GM19035 (cell line): Measurements from ENCODE around the gene GRIN1.
A peak's percentile ranks its signal among the peaks of the same experiment; 100 is the strongest.

ENCODE experiments used
- ATAC-seq: cut with Tn5 transposase; IDR thresholded peaks from one replicate; pipeline ENCODE4 v1.9.1; 2021; ENCODE audit not compliant: unreplicated experiment

The GRIN1 gene

GRCh38 chr9:137147091-137147792 is 8.3 kb downstream of the GRIN1 start:
- ATAC-seq = no peak

GRCh38 chr9:137147793-137148160 is 8.8 kb downstream of the GRIN1 start:
- no peak for ATAC-seq

- ATAC-seq = no peak
These were observed 9.3 kb downstream of the GRIN1 start for GRCh38 chr9:137148242-137148641.

GRCh38 chr9:137148661-137149060 is 9.7 kb downstream of the GRIN1 start:
- no peak for ATAC-seq

- no peak for ATAC-seq
These were observed 10.4 kb downstream of the GRIN1 start for GRCh38 chr9:137149363-137149762.

GRCh38 chr9:137149942-137150616 is 11.1 kb downstream of the GRIN1 start:
- peak; percentile 35 for ATAC-seq

- ATAC-seq = peak; percentile 56
These were observed 11.9 kb downstream of the GRIN1 start for GRCh38 chr9:137150617-137151457.

GRCh38 chr9:137152844-137153405 is 14.0 kb downstream of the GRIN1 start:
- ATAC-seq = no peak

- no peak for ATAC-seq
These were observed 17.8 kb downstream of the GRIN1 start for GRCh38 chr9:137156567-137157375.

GRCh38 chr9:137157618-137158415 is 18.9 kb downstream of the GRIN1 start:
- no peak for ATAC-seq

- no peak for ATAC-seq
These were observed 19.7 kb downstream of the GRIN1 start for GRCh38 chr9:137158625-137159024.

GRCh38 chr9:137159105-137160053 is 20.4 kb downstream of the GRIN1 start:
- ATAC-seq = no peak

GRCh38 chr9:137160054-137160425 is 21.1 kb downstream of the GRIN1 start:
- ATAC-seq = no peak

- ATAC-seq = no peak
These were observed 22.0 kb downstream of the GRIN1 start for GRCh38 chr9:137160716-137161557.

- ATAC-seq = no peak
These were observed 22.9 kb downstream of the GRIN1 start for GRCh38 chr9:137161558-137162486.

- no peak for ATAC-seq
These were observed 23.8 kb downstream of the GRIN1 start for GRCh38 chr9:137162505-137163364.
